NCI-H345 treated with DMSO at 0.1 percent for 48 hours (cell line): ENCODE results near the gene RELT.

Experiments used
- DNase-seq: peaks from one replicate; lab custom pipeline; 2025; ENCODE audit not compliant: unreplicated experiment; lab: John Stamatoyannopoulos, UW

RELT gene

DNA sequence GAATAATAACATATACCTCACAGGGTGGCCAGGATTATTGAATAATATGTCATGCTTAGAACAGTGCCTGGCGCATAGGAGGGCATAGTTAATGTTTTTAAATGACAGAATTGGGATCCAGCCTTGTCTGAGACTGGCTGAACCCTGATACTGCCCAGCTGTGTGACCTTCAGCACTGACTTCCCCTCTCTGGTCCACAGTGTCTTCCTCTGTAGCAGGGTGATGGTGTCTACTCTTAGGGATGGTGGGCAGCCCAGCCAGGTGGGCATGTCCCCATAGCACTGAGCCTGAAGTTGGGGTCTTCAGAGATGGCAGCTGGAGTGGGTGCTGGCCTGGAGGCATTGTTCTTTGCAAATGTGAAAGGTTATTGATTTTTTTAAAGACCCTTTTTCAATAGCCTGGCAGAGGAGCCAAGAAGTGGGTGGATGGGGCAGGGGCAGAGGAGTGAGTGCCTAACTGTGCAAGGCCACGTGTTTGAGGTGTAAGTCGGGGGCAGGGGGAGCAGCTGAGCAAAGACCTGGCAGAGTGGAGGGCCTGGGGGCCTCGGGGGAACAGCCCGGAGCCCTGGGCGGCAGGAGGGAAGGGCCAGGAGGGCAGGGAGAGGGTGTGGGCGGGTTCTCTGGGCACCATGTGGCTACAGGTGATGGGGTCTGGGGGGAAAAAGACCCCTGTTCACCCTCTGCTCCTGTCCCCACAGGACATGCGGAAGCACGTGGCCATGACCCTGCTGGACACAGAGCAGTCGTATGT lies 29.8 kb upstream of the RELT start:
- DNase-seq: no peak

GRCh38 chr11:73347067-73347466 lies 29.1 kb upstream of the RELT start:
- DNase-seq: peak; percentile 61

DNA sequence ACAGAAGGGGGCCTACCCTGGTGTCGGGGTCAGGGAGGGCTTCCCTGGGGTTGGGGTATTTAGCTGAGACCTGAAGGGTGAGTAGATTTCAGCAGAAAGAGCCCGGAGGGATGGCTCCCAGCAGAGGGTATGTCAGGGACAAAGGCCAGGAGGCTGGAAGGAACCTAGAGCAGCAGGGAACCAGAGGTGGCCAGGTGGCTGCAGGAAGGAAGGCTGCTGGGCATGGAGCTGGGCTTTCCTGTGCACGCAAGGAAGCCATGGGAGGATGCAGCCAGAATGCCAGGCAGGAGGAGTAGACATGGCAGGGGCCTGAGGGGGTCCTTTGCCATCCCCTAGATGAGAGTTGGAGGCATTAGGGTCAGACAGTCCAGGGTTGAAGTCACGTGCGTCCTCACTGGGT lies 27.4 kb upstream of the RELT start:
- no peak for DNase-seq

- no peak for DNase-seq
These were observed 26.6 kb upstream of the RELT start for GRCh38 chr11:73349633-73350032.

- peak; percentile 69 for DNase-seq
These were observed 25.1 kb upstream of the RELT start for GRCh38 chr11:73350908-73351636.

- DNase-seq: no peak
These were observed 22.8 kb upstream of the RELT start for GRCh38 chr11:73353422-73353821.

DNA sequence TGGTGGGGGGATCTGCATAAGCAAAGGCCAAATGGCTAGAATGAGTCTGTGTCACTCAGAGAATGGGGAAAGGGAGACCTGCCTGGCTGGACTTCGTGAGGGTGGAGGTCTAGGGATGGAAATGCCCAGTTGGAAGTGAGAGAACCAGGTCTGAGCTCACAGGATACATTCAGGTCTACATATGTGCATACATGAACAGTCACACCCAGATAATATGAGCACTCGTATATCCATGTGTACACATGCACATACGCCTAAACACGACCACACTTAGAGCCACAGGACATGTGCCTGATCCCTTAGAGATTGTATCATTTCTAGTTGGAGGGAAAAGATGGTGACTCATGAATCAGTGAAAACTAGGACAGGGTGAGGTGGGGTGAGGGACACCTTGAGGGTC lies 21.1 kb upstream of the RELT start:
- DNase-seq: no peak

DNA sequence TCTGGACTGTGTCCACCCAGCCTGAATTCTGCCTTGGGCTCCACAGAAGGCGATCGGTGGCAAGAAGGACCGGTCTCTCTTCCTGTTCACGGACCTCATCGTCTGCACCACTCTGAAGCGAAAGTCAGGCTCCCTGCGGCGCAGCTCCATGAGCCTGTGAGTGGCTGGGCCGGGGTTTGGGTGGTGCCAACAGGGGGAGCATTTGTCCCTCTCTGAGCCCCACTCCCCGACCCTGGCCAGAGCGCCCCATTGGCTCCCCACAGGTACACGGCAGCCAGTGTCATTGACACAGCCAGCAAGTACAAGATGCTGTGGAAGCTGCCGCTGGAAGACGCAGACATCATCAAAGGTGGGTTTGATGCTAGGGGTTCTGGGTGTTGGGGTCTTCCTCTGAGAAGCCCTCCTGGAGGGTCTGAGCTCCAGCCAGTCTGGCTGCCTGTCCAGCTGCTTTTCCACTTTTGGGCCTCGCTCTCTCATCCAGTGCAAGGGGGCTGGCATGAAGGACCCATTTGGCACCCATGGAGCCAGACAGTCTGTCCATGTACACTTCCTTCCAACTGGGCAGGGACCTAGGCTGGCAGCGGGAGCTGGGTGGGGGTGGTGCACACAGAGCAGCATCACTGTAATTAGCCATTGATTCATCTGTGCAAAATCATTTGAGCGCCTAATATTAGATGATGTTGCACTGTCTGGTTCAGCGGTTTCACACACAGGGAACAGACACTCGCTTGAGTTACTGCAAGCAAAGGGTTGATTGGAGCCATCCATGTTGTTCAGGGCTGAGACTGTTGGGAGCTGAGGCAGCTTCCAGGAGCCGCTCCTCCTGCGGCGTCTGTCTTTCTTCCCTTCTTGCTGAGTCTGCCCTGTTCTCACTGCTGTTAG lies 19.0 kb upstream of the RELT start:
- no peak for DNase-seq

- DNase-seq: no peak
These were observed 18.1 kb upstream of the RELT start for GRCh38 chr11:73358071-73358470.

DNA sequence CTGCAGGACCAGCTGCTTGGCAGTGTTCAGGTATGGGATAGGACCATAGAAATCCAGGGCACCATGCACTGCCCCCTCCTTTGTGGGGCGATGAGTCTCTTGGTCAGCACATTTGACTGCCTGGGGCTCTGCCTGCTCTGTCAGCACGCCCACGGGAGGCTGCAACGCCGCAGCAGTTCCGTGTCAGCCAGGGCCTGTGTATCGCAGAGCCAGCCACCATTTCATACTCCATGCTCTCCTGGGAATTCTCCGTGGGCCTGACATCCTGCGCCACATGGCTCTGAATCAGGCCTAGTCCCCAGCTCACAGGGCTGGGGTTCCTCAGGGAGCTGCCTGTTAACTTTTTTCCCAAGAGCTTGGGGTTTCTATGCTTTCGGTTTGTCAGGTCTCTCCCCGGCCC lies 16.9 kb upstream of the RELT start:
- DNase-seq: no peak

- DNase-seq: no peak
These were observed 16.1 kb upstream of the RELT start for GRCh38 chr11:73359930-73360742.

DNA sequence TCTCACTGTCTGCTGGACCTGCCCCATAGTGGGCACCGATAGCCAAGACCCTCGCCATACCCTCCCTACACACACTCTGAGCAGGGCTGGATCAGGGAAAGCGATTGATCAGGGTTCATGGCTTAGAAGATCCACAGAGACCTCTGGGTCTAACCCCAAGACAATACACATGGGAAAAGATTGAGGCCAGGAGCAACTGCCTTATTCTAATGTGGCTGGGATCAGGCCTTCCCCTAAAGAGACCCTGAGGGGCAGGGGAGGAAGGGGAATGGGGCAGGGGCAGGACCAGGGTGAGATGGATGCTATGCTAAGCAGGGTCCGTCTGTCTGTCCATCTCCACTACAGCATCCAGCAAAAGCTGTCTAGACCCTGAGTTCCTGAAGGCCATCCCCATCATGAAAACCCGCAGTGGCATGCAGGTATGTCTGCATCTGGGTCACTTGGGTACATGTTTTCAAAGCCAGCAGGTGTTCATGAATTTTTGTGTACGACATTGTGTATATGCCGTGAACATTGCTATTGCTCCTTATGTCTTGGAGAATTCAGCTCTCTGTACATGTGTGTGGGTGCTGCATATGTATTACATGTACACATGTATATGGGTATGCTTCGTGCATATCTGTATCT lies 15.3 kb upstream of the RELT start:
- no peak for DNase-seq

DNA sequence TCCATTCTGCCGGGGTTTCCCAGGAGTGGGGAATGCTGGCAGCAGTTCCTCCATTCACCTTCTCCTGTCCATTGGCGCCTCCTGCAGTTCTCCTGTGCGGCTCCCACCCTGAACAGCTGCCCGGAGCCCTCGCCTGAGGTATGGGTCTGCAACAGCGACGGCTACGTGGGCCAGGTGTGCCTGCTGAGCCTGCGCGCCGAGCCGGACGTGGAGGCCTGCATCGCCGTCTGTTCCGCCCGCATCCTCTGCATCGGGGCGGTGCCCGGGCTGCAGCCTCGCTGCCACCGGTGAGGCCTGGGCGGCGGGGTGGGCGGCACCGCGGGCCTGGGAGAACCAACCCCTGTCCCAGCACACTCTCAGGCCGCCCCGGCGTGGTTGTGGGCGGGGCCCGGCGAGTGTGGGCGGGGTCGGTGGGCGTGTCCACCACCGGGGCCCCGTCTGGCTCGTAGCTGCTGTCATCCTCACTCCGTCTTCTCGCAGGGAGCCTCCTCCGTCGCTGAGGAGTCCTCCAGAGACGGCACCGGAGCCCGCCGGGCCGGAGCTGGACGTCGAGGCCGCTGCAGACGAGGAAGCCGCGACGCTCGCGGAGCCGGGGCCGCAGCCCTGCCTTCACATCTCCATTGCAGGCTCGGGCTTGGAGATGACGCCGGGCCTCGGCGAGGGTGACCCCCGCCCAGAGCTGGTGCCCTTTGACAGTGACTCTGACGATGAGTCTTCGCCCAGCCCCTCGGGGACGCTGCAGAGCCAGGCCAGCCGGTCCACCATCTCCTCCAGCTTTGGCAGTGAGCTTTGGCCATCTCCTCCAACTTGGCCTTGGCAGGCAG lies 14.0 kb upstream of the RELT start:
- DNase-seq: no peak

- DNase-seq: no peak
These were observed 13.1 kb upstream of the RELT start for GRCh38 chr11:73363147-73363546.

- DNase-seq: no peak
These were observed 10.6 kb upstream of the RELT start for GRCh38 chr11:73365352-73366264.

GRCh38 chr11:73366265-73366610 lies 10.0 kb upstream of the RELT start:
- no peak for DNase-seq

- no peak for DNase-seq
These were observed 9.2 kb upstream of the RELT start for GRCh38 chr11:73366953-73367352.

- no peak for DNase-seq
These were observed 8.6 kb upstream of the RELT start for GRCh38 chr11:73367482-73368024.
